ENCODE data around the gene RCSD1.

DNA sequence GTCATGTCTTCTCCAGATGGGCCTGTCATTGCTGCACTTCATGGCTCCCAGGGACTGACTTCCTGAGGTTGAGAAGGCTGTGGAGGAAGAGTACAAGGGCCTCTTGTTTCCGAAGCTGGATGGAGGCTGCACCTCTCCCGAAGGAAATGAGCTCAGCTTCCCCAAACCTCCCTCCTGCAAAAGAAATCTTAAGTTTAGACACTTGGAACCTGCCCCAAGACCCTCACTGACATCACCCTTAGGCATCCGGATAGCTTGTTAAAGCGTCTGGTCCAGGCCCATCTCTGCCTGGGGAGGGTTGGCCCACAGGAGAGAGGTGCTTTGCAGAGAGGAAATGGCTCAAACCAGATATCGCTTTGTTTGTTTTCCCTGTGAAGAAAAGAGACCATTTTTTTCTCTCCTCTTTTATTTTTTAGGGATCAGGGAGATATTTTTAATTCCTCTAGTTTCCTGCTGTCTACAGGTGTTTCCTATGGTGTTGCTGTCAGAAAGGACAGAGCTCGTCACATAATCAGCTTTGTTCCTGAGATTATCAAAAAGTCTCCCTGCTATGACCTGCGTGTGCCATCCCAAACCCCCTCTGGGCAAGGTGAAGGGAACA lies 25.0 kb downstream of the RCSD1 start:
- TF ChIP-seq NR3C1 (CRISPR knock-in tag; conservative IDR thresholded peaks at IDR 0.05; ENCODE audit: low read depth) (no peak), CTCF (IDR thresholded peaks at IDR 0.05) (no peak), ZNF121 (CRISPR knock-in tag; IDR thresholded peaks at IDR 0.05) (no peak), TCF7 (CRISPR knock-in tag; IDR thresholded peaks at IDR 0.05; ENCODE audit: low read depth) (no peak), SMAD3 (CRISPR knock-in tag; IDR thresholded peaks at IDR 0.05; ENCODE audit: borderline replicate concordance) (no peak), MYBL2 (CRISPR knock-in tag; IDR thresholded peaks at IDR 0.05) (no peak), ELF4 (CRISPR knock-in tag; IDR thresholded peaks at IDR 0.05; ENCODE audit: low read depth) (no peak), HMGXB4 (CRISPR knock-in tag; IDR thresholded peaks at IDR 0.05) (no peak), SP1 (CRISPR knock-in tag; conservative IDR thresholded peaks at IDR 0.05) (no peak), MLX (CRISPR knock-in tag; IDR thresholded peaks at IDR 0.05) (no peak)
- TF ChIP-seq, protein P1, sequence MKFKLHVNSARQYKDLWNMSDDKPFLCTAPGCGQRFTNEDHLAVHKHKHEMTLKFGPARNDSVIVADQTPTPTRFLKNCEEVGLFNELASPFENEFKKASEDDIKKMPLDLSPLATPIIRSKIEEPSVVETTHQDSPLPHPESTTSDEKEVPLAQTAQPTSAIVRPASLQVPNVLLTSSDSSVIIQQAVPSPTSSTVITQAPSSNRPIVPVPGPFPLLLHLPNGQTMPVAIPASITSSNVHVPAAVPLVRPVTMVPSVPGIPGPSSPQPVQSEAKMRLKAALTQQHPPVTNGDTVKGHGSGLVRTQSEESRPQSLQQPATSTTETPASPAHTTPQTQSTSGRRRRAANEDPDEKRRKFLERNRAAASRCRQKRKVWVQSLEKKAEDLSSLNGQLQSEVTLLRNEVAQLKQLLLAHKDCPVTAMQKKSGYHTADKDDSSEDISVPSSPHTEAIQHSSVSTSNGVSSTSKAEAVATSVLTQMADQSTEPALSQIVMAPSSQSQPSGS (CRISPR knock-in tag; IDR thresholded peaks at IDR 0.05; ENCODE audit: borderline replicate concordance, low read depth): no peak

Data from WTC11 (cell line).